Measurements from ENCODE around the gene SDCCAG8.

GRCh38 chr1:243312952-243313634, 57.3 kb downstream of the SDCCAG8 start:
- no peak for TF ChIP-seq CTCF (IDR thresholded peaks at IDR 0.05 in 8 of 11, conservative IDR thresholded peaks at IDR 0.05 in 3 of 11)
- TF ChIP-seq POLR2AphosphoS5 (IDR thresholded peaks at IDR 0.05), result no peak
- no peak for TF ChIP-seq POLR2A (IDR thresholded peaks at IDR 0.05)

Data from spleen (tissue), 7 donors.